NCI-H510A (cell line): Measurements from ENCODE around the gene FRMD3.
"Not testable (repeated sequence)": the region's sequence is repeated elsewhere in the genome, so short reads cannot be mapped to it uniquely, and the experiment has no call there.

Experiments
- DNase-seq: peaks from one replicate; lab custom pipeline; 2025; lab: John Stamatoyannopoulos, UW

The FRMD3 gene

GRCh38 chr9:83523684-83524083 lies 14.5 kb downstream of the FRMD3 start:
- no peak for DNase-seq

GRCh38 chr9:83521411-83521810 lies 16.8 kb downstream of the FRMD3 start:
- no peak for DNase-seq

DNA sequence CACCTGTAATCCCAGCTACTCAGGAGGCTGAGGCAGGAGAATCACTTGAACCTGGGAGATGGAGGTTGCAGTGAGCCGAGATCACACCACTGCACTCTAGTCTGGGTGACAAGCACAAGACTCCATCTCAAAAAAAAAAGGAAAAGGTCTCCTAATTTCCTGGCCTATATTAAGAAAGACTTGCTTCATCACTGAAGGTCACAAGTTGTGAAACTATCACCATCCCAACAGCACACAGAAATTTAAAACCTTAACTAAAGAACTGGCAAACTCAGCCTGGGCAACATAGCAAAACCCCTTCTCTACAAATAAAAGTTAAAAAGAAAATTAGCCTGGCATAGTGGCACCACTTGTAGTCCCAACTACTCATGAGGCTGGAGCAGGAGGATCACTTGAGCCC lies 17.2 kb downstream of the FRMD3 start:
- DNase-seq = no peak

DNA sequence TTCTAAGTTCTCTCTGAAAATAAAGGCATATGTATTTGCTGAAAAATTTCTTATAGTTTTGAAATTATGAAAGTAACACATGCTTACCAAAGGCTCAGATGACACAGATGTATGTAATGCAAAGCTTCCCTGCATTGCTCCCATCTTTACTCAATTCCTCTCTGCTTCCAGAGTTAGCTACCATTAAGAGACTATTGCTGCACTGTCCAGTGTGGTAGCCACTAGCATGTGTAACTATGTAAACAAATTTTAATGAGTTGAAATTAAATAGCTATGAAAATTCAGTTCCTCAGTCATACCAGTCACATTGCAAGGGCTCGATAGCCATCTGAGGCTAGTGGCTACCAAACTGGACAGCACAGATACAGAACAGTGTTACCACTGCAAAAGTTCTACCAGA lies 17.9 kb downstream of the FRMD3 start:
- DNase-seq = no peak

DNA sequence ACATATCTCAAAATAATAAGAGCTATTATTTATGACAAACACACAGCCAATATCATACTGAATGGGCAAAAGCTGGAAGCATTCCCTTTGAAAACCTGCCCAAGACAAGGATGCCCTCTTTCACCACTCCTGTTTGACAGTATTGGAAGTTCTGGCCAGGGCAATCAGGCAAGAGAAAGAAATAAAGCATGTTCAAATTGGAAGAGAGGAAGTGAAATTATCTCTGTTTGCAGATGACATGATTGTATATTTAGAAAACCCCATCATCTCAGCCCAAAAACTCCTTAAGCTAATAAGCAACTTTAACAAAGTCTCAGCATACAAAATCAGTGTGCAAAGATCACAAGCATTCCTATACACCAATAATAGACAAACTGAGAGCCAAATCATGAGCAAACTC lies 20.2 kb downstream of the FRMD3 start:
- DNase-seq = not testable (repeated sequence)

- DNase-seq = no peak
Measured at GRCh38 chr9:83514767-83515166, 23.4 kb downstream of the FRMD3 start.

DNA sequence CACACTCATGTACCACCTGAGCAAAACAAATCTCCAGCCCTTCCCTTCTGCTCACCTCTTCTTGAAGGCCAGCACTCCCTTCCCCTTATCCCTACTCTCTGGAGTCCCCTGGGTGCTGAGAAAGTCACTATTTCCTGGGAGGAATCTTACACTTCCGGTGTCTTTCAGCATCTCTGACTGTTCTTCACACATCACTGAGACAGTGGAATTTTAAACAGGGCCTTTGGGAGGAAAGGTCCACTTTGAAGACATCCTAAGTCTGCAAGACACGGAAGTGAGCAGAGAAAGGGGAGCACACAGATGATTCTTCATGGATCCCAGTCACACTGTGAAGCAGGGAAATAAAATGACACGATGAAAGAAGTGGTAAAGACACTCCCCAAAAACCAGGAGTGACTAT lies 25.6 kb downstream of the FRMD3 start:
- no peak for DNase-seq

GRCh38 chr9:83511051-83511450 lies 27.1 kb downstream of the FRMD3 start:
- no peak for DNase-seq

- no peak for DNase-seq
Measured at GRCh38 chr9:83509402-83509801, 28.8 kb downstream of the FRMD3 start.

- no peak for DNase-seq
Measured at GRCh38 chr9:83508067-83508466, 30.1 kb downstream of the FRMD3 start.

GRCh38 chr9:83505282-83505681 lies 32.9 kb downstream of the FRMD3 start:
- peak; percentile 93 for DNase-seq

DNA sequence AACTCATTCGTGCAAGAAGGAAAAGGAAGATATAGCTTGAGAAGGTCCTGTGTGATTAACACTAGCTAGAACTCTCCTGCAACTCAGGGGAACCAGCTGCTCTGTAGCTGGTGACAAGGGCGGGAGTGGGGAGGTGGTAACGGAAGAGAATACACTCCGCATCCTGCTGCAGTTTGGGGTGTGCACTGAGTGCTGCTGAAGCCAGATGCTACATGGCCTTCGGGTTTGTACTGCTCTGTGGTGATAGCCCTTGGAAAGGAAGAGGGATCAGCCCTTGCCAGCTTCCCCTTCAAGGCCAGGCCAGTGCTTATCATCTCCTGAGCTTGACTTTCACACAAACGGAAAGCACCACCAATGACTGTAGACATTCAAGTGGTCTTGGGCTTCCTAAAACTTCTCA lies 34.3 kb downstream of the FRMD3 start:
- DNase-seq = peak; percentile 36

DNA sequence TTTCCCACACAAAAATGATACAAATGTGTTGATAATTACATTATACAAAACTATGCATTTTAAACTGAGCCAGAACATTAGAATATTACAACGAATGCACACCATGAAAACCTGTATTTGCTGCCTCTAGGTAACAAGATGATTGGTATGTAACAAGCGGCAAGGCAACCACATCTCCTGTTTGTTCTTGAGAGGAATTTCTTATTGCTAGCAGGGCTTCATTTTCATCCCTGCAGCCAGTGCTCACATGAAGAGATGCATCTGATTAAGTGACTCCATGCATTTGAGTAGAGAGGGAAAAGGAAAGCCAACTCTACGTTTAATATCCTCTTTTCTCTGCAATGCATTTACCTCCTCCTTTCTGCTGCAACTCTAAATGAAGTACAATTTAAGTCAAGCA lies 36.6 kb downstream of the FRMD3 start:
- no peak for DNase-seq

DNA sequence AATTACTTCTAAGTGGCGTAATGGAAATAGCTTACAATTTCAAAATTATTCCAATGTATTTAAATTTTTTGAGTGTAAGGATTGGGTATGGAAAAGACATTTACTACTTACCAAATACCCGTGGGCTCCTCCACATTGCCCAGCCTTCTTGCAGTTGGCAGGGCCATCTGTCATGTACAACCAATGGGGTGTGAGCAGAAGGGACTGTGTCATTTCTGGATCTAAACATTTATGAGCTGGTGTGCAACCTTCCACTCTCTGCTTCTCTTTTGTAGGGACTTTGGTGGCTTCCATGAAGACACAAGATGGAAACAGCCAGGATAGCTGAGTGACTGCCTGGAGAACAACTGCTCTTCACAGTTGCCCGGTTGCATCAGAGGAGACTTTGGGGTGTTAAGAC lies 40.8 kb downstream of the FRMD3 start:
- no peak for DNase-seq

- no peak for DNase-seq
Measured at GRCh38 chr9:83491995-83492394, 46.2 kb downstream of the FRMD3 start.

- DNase-seq = no peak
Measured at GRCh38 chr9:83491413-83491812, 46.8 kb downstream of the FRMD3 start.

GRCh38 chr9:83489961-83490360 lies 48.2 kb downstream of the FRMD3 start:
- DNase-seq = no peak

GRCh38 chr9:83484990-83485389 lies 53.2 kb downstream of the FRMD3 start:
- DNase-seq = no peak

DNA sequence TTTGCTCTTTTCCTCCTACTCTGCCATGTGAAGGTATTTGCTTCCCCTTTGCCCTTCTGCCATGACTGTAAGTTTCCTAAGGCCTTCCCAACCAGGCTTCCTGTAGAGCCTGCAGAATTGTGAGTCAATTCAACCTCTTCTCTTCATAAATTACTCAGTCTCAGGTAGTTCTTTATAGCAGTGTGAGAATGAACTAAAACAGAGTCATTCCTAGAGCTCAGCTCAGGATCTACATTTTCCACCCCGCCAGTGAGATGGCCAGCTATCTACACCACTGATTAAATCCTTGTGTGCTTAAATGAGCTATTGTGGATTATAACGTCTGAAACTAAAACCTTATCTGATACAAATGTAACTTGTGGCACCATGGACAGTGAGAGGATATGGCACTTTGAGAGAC lies 55.0 kb downstream of the FRMD3 start:
- DNase-seq = no peak

- no peak for DNase-seq
Measured at GRCh38 chr9:83479765-83480164, 58.4 kb downstream of the FRMD3 start.

GRCh38 chr9:83477571-83477970 lies 60.6 kb downstream of the FRMD3 start:
- no peak for DNase-seq

- DNase-seq = no peak
Measured at GRCh38 chr9:83477120-83477519, 61.1 kb downstream of the FRMD3 start.

DNA sequence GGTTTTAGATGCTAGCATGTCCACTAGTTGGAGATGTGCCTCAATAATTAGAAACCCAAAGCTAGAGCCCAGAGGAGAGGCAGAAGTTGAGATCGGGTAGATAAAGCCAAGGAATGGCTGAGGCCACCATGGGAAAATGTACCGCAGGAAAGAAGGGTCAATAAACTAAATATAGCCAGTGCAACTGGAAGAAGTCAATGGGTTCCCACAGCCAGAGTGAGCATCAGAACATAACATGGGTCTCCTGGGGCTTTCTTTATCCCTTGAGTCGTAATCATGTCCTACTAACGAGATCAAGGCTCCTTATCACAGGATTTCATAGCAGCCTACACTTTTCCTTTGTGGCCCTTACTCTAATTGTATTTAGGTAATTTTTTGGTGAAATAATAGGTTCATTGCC lies 61.7 kb downstream of the FRMD3 start:
- DNase-seq = no peak

DNA sequence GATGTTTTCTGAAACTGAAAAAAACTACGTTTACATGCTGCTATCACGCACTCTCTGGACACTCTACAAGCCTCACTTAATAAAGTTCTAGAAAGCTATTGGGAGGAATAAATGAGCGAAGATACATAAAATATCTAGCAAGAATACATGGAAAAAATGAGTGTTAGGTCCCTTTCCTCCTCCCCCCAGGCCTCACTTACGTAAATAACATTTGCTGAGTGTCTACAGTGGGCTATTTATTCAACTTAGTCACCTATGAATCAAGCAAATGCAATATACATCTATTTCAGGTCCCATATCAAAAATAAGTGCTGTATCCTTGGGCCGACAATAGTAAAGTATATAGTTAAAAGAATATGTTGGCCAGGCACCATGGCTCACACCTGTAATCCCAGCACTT lies 62.5 kb downstream of the FRMD3 start:
- no peak for DNase-seq

DNA sequence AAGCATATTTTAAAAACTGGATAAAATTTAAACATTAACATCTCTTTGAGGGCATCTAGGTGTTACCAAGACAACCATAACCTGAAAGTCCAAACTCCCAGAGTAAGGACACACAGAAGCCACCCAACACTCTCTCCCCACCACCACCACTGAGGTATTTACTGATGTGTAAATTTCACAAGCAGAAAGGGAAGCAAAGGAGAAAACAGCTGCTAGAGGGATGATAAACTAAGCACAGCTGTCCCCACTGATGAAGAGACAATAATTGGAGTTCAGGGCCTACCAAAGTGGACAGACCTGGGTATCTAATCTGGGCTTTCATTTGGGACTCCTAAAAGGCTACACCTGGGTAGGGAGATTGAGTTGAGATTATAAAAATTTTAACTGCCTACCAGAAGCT lies 63.6 kb downstream of the FRMD3 start:
- DNase-seq = no peak
